Measurements from ENCODE around the gene ST3GAL6. TPM values are rescaled to one million over a fixed set of nuclear protein-coding genes. Genes with fewer than 3 reads are reported as not detected.

ST3GAL6 gene
- total and polyA plus RNA-seq, 2 of the 4 experiments (the other 2 are of a cell fraction): 0.36 to 0.99 TPM

GRCh38 chr3:98721776-98722175 lies 41.4 kb upstream of the ST3GAL6 start:
- no peak overlapping the region for H4K5ac ChIP-seq (ENCODE audit: low read depth, low read length)
- H3K23ac ChIP-seq (ENCODE audit: low read depth, low read length): no peak overlapping the region
- H3K4ac ChIP-seq (ENCODE audit: low read depth, low read length): no peak overlapping the region
- H2BK5ac ChIP-seq (ENCODE audit: low read depth, low read length, poor library complexity, severe bottlenecking): no peak overlapping the region
- H3K56ac ChIP-seq (ENCODE audit: extremely low read depth, insufficient read depth, low read length): no peak overlapping the region
- no peak overlapping the region for H3K27ac ChIP-seq (ENCODE audit: insufficient read depth, low read length)
- ATAC-seq (ENCODE audit: low read depth) (no peak), DNase-seq (no peak)
- H2BK15ac ChIP-seq (ENCODE audit: low read depth, low read length): no peak overlapping the region
- peaks cover 3% of the 10 kb centered on the region; the same call in 1 of the 2 replicates for H3K4me1 ChIP-seq (ENCODE audit: control insufficient read depth, insufficient read depth, low read length)
- H3K14ac ChIP-seq (replicated peaks; ENCODE audit: low read depth, low read length): no peak overlapping the region
- POLR2A ChIA-PET (ENCODE audit: unreplicated experiment): no interaction called here
- no peak overlapping the region for H2BK120ac ChIP-seq (ENCODE audit: low read depth, low read length)
- no peak overlapping the region for H2BK20ac ChIP-seq (ENCODE audit: low read depth, low read length)
- TF ChIP-seq NFE2L2 (IDR thresholded peaks at IDR 0.05; ENCODE audit: low read depth, low read length) (no peak), BHLHE40 (IDR thresholded peaks at IDR 0.05; ENCODE audit: low read depth, low read length) (no peak), RFX5 (IDR thresholded peaks at IDR 0.05; ENCODE audit: low read depth, low read length) (no peak), RAD21 (IDR thresholded peaks at IDR 0.05; ENCODE audit: low read length) (no peak)
- in situ Hi-C loops (cut with MboI; ENCODE audit: low sequenced_read_pairs): no loop called here
- no peaks in the 10 kb centered on the region for H3K9me3 ChIP-seq (ENCODE audit: control insufficient read depth, insufficient read depth, low read length)
- H3K36me3 ChIP-seq (ENCODE audit: control insufficient read depth, insufficient read depth, low read length): no peaks in the 10 kb centered on the region
- no peak overlapping the region for H2AFZ ChIP-seq (replicated peaks; ENCODE audit: low read length, poor library complexity)
- intact Hi-C loops (cut with micrococcal nuclease): no loop called here
- H3K27me3 ChIP-seq (ENCODE audit: control insufficient read depth, insufficient read depth, low read length): no peaks in the 10 kb centered on the region
- no TSS peak for BruUV-seq (replicated peaks)
- H2AK9ac ChIP-seq (replicated peaks; ENCODE audit: low read depth, low read length, poor library complexity): no peak overlapping the region
- no peak overlapping the region for H3K18ac ChIP-seq (ENCODE audit: low read depth, low read length)
- dilution Hi-C loops (cut with HindIII; ENCODE audit: low sequenced_read_pairs, unreplicated experiment): no loop called here
- no CpG with 5 or more reads among the region's 1 CpG for WGBS, 2 experiments (ENCODE audit: extremely low coverage in 2 of 2, insufficient read length in 1 of 2)
- H3K79me1 ChIP-seq (ENCODE audit: low read depth in 1 of 2, low read length in 2 of 2): no peaks in the 10 kb centered on the region
- no peak overlapping the region for H4K91ac ChIP-seq (ENCODE audit: insufficient read depth, low read depth, low read length)
- H3K4me3 ChIP-seq (ENCODE audit: insufficient read depth, low read depth, low read length): no peak overlapping the region
- H4K20me1 ChIP-seq (ENCODE audit: insufficient read depth, low read length): no peaks in the 10 kb centered on the region
- no peak overlapping the region for H3K9ac ChIP-seq (ENCODE audit: low read depth, low read length)
- peaks cover 3% of the 10 kb centered on the region; the same call in 1 of the 2 replicates for H3K9me1 ChIP-seq (ENCODE audit: insufficient read depth, low read length)
- H2AK5ac ChIP-seq (ENCODE audit: low read depth, low read length): no peak overlapping the region
- H4K8ac ChIP-seq (ENCODE audit: low read depth in 2 of 2, low read length in 2 of 2): no peak overlapping the region
- CTCF ChIA-PET: no interaction called here
- no peak overlapping the region for H3K4me2 ChIP-seq (ENCODE audit: low read depth, low read length)

All from IMR-90 (cell line).